HepG2 (cell line): ENCODE measurements around the gene ALKBH2. TPM values are rescaled to one million over a fixed set of nuclear protein-coding genes. Genes with fewer than 3 reads are reported as not detected.

Source experiments
- ARNT ChIP-seq: fragments of 450-650 bp; IDR thresholded peaks from 2 replicates; pipeline ENCODE4 v1.6.1; 2017
- BRCA1 ChIP-seq: sonication (generic); formaldehyde crosslinking; IDR thresholded peaks from 2 replicates; pipeline ENCODE4 v1.4.0; 2020; ENCODE audit warnings: missing genetic modification reagents
- EED ChIP-seq: sonication (generic); formaldehyde crosslinking; IDR thresholded peaks from 2 replicates; pipeline ENCODE4 v1.5.0; 2020; ENCODE audit warnings: mild to moderate bottlenecking, missing genetic modification reagents
- HES4 ChIP-seq: sonication (generic); formaldehyde crosslinking; IDR thresholded peaks from 2 replicates; pipeline ENCODE4 v1.9.0; 2021; ENCODE audit warnings: mild to moderate bottlenecking, missing genetic modification reagents, borderline replicate concordance
- MAFK ChIP-seq, 2 experiments: IDR thresholded peaks in 1 of 2; conservative IDR thresholded peaks in 1 of 2; 2 replicates each; pipeline ENCODE4 v1.6.1; 2011; ENCODE audit warnings: improper control_type of control experiment in 2 of 2, low read length in 2 of 2
- NKX3-1 ChIP-seq: sonication (generic); formaldehyde crosslinking; IDR thresholded peaks from 2 replicates; pipeline ENCODE4 v1.5.0; 2020; ENCODE audit warnings: missing genetic modification reagents
- PHF20 ChIP-seq: sonication (generic); formaldehyde crosslinking; IDR thresholded peaks from 2 replicates; pipeline ENCODE4 v1.5.0; 2020; ENCODE audit warnings: mild to moderate bottlenecking, missing genetic modification reagents
- PRMT3 ChIP-seq: sonication (generic); formaldehyde crosslinking; IDR thresholded peaks from 2 replicates; pipeline ENCODE4 v1.8.1; 2022; ENCODE audit warnings: low read depth, mild to moderate bottlenecking, moderate library complexity, missing genetic modification reagents, borderline replicate concordance
- SMYD3 ChIP-seq: sonication (generic); formaldehyde crosslinking; IDR thresholded peaks from 2 replicates; pipeline ENCODE4 v1.8.1; 2023; ENCODE audit warnings: mild to moderate bottlenecking, missing genetic modification reagents
- SRSF9 ChIP-seq: fragments of 200-400 bp; formaldehyde crosslinking; IDR thresholded peaks from 2 replicates; pipeline ENCODE4 v1.6.1; 2018; ENCODE audit warnings: borderline replicate concordance, mild to moderate bottlenecking, low read depth, low read length; ENCODE audit not compliant: insufficient read depth, poor library complexity, severe bottlenecking
- TBL1XR1 ChIP-seq: fragments of 150-350 bp; IDR thresholded peaks from 2 replicates; pipeline ENCODE4 v1.6.1; 2014; ENCODE audit warnings: borderline replicate concordance, low read length; ENCODE audit not compliant: partially characterized antibody
- TRIM24 ChIP-seq: sonication (generic); formaldehyde crosslinking; IDR thresholded peaks from 2 replicates; pipeline ENCODE4 v1.8.0; 2022; ENCODE audit warnings: mild to moderate bottlenecking, missing genetic modification reagents
- ZFP82 ChIP-seq: sonication (generic); formaldehyde crosslinking; IDR thresholded peaks from 2 replicates; pipeline ENCODE4 v1.5.1; 2020; ENCODE audit warnings: mild to moderate bottlenecking, missing genetic modification reagents, borderline replicate concordance
- ZNF225 ChIP-seq: sonication (generic); formaldehyde crosslinking; IDR thresholded peaks from 2 replicates; pipeline ENCODE4 v1.4.0; 2020; ENCODE audit warnings: mild to moderate bottlenecking, missing genetic modification reagents
- ZNF280D ChIP-seq: sonication (generic); formaldehyde crosslinking; IDR thresholded peaks from 2 replicates; pipeline ENCODE4 v1.5.1; 2020; ENCODE audit warnings: mild to moderate bottlenecking, missing genetic modification reagents
- ZNF597 ChIP-seq: sonication (generic); formaldehyde crosslinking; IDR thresholded peaks from 2 replicates; pipeline ENCODE4 v1.5.0; 2020; ENCODE audit warnings: missing genetic modification reagents
- ZNF691 ChIP-seq: sonication (generic); formaldehyde crosslinking; IDR thresholded peaks from 2 replicates; pipeline ENCODE4 v1.4.0; 2020; ENCODE audit warnings: missing genetic modification reagents, low read depth, mild to moderate bottlenecking, borderline replicate concordance
- ZNF83 ChIP-seq: sonication (generic); formaldehyde crosslinking; IDR thresholded peaks from 2 replicates; pipeline ENCODE4 v1.4.0; 2020; ENCODE audit warnings: missing genetic modification reagents, mild to moderate bottlenecking, borderline replicate concordance
- polyA plus RNA-seq, 8 experiments: library from polyadenylated mRNA; depleted of rRNA in 3 of 8; stranded (reverse) in 7 of 8; unstranded in 1 of 8; fragments of >200 nt; fragmentation: Illumina TruSeq in 4 of 8; extraction: Trizol in 4 of 8; gene quantifications; 2 replicates each; pipeline versions ENCODE4 v1.2.1 to v1.2.3, GENCODE V29; 2011 to 2016; ENCODE audit warnings: low read depth in 4 of 8, missing spikeins in 1 of 8, mixed read lengths in 1 of 8; ENCODE audit not compliant: insufficient read depth in 1 of 8
- total RNA-seq, 5 experiments: library from RNA; depleted of rRNA; stranded (reverse); fragments of >200 nt; fragmentation: Illumina TruSeq; extraction: Trizol; gene quantifications; 2 replicates each; pipeline ENCODE4 v1.2.3, GENCODE V29; 2016; ENCODE audit warnings: low read depth in 1 of 5
- TF ChIP-seq, protein P1 (sequence below): sonication (generic); formaldehyde crosslinking; IDR thresholded peaks from 2 replicates; pipeline ENCODE4 v1.4.0; 2020; ENCODE audit warnings: mild to moderate bottlenecking, missing genetic modification reagents
- TF ChIP-seq, protein P2 (sequence below): sonication (generic); IDR thresholded peaks from 2 replicates; pipeline ENCODE4 v1.6.1; 2016; ENCODE audit warnings: low read depth, borderline replicate concordance
- TF ChIP-seq, protein P3 (sequence below): sonication (generic); formaldehyde crosslinking; IDR thresholded peaks from 2 replicates; pipeline ENCODE4 v1.5.0; 2020; ENCODE audit warnings: missing genetic modification reagents

ALKBH2 gene
- total and polyA plus RNA-seq, 2 of the 13 experiments (the other 11 are each of a cell fraction or from before 2014, with no cell fraction given): 21.0 to 40.5 TPM

DNA sequence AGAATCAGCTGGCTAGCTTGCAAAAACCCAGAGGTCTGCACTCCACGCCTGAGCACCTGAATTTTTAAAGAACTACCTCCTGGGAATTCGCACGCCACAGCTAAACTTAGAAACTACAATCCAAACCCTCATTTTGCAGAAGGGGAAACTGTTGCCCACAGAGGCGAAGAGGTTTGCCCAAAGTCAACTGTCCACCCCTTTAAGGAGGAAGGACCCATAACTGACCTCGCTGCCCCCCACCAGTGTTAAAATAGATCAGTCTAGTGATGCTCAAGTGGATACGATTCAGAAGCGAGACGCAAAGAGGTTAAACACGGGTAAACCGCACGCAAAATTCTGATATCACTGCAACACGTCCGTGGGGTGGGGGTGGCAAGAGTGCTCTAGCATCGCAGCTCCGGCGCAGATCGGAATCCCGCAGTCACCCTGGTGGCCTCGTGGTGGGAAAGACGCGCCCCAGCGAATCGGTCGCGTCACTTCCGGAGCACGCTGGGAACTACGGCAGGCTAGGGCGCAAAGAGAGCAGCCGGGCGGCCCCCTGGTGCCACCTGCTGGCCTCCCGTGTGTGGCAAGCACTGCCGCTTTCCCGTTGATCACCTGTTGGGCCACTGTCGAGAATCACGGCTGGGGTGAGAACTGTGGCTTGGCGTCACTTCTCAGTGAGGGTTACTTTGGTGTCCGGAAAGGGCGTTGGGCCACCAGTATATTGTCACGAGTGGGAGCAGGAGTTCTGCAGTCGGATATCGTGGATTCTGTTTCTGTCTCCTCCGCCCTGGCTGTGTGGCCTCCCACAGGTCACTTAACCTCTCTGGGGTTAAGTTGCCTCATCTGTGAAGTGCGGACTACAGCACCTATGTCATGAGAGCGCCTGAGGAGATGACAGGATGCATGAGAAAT lies at the start of gene ALKBH2 (continued):
- TF ChIP-seq PHF20 (CRISPR knock-in tag): peak; percentile 90
- TF ChIP-seq BRCA1 (CRISPR knock-in tag): no peak
- peak; percentile 88; the same call in 1 of the 2 replicates for TF ChIP-seq HES4 (CRISPR knock-in tag)
- no peak for TF ChIP-seq SRSF9
- TF ChIP-seq ZNF691 (CRISPR knock-in tag): peak; percentile 96
- peak; percentile 94; the same call in 1 of the 2 replicates for TF ChIP-seq PRMT3 (CRISPR knock-in tag)
- TF ChIP-seq ZNF280D (CRISPR knock-in tag): peak; percentile 91
- peak; percentile 96 for TF ChIP-seq ZNF225 (CRISPR knock-in tag)
- TF ChIP-seq TRIM24: no peak
- TF ChIP-seq NKX3-1 (CRISPR knock-in tag): no peak
- TF ChIP-seq ZFP82: peak; percentile 90; the same call in 1 of the 2 replicates
- TF ChIP-seq ARNT: no peak
- no peak for TF ChIP-seq MAFK (conservative IDR thresholded peaks at IDR 0.05 in 1 of 2, IDR thresholded peaks at IDR 0.05 in 1 of 2; ENCODE audit: low read length in 2 of 2)
- TF ChIP-seq, protein P1, sequence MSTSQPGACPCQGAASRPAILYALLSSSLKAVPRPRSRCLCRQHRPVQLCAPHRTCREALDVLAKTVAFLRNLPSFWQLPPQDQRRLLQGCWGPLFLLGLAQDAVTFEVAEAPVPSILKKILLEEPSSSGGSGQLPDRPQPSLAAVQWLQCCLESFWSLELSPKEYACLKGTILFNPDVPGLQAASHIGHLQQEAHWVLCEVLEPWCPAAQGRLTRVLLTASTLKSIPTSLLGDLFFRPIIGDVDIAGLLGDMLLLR (CRISPR knock-in tag): peak; percentile 99
- TF ChIP-seq, protein P2, sequence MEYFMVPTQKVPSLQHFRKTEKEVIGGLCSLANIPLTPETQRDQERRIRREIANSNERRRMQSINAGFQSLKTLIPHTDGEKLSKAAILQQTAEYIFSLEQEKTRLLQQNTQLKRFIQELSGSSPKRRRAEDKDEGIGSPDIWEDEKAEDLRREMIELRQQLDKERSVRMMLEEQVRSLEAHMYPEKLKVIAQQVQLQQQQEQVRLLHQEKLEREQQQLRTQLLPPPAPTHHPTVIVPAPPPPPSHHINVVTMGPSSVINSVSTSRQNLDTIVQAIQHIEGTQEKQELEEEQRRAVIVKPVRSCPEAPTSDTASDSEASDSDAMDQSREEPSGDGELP: peak; percentile 88
- no peak for TF ChIP-seq ZNF597
- peak; percentile 96; the same call in 1 of the 2 replicates for TF ChIP-seq ZNF83 (CRISPR knock-in tag)
- TF ChIP-seq EED (CRISPR knock-in tag): peak; percentile 94; the same call in 1 of the 2 replicates
- TF ChIP-seq, protein P3, sequence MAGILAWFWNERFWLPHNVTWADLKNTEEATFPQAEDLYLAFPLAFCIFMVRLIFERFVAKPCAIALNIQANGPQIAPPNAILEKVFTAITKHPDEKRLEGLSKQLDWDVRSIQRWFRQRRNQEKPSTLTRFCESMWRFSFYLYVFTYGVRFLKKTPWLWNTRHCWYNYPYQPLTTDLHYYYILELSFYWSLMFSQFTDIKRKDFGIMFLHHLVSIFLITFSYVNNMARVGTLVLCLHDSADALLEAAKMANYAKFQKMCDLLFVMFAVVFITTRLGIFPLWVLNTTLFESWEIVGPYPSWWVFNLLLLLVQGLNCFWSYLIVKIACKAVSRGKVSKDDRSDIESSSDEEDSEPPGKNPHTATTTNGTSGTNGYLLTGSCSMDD (CRISPR knock-in tag): no peak
- peak; percentile 98 for TF ChIP-seq SMYD3 (CRISPR knock-in tag)
- peak; percentile 42 for TF ChIP-seq TBL1XR1
